Stimulated activated CD8-positive, alpha-beta memory T cell treated with anti-CD3 and anti-CD28 coated beads, Interleukin-15, amount 100 ng/mL, for 48 hours (primary cell): ENCODE results near the gene DDHD1.

Source experiments
- DNase-seq, 2 donors: peaks; one replicate each; pipeline ENCODE4 v3.0.0-alpha.2; 2020; ENCODE audit warnings: low read depth in 2 of 2

The DDHD1 gene

DNA sequence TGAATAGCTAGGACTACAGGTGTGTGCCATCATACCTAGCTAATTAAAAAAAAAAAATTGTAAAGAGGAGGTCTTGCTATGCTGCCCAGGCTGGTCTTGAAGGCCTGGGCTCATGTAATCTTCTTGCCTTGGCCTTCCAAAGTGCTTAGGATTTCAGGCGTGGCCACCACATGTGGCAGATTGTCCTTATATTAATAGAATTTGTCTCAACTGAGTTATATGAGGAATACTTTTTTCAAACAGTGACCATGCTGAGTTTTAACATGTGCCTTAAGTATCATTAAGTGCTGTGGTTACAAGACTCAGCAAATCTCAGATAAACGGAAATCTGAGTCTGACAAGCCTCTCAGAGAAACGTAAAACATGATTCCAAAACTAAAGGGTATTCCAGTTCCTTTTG, 119.1 kb downstream of the DDHD1 start:
- DNase-seq = no peak

DNA sequence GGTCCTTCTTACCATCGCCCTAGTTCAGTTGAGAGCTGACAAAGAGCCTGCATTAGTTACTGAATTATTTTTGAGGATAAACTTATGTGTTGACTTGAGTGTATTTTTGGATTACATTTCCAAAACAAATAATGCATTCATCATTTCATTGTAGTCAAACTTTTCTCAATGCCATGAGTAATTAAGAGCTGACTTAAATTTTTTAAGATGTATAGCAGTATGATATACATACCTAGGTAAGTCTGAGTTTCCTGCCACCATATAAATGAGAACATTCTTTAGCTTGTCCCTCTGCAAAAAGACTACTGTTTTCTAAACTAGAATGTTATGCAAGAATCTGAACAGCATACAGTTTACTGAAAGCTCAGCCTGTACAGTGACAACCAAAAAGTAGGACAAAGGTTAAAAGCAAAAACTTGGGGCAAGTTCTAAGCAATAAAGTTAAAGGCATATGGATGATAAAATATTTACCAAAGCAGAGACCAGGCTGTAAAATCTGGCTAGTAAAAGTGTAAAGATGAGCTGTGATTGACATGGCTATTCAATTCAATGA, 120.2 kb downstream of the DDHD1 start:
- DNase-seq = no peak

DNA sequence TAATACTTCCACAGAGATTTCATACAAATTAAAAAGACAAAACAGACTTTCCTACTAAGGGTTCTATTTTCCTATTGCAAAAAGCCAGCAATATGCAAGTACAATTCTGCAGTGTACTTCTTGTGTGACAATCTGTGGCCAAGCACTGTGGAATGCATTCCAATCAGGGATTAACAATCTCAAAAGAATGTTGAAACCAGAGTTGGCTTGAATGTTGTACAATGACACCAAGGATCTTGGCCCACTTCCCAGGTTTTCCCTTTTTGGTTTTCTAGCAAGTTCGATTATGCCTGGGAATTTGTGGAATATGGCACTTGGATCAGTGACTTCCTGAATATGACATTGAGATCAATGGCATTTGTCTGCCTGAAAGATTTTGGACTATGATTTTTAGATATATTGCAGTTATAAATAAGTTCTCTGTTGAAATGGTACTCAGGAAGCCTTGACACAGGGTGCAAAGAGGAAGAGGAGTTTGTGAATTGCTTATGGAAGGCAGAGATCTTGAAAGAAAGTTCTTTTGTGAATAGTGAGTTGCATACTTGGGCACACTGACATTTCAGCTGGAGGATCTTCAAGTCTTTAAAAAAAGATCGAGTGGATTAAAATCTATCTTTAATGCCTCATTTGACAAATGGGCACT, 120.8 kb downstream of the DDHD1 start:
- no peak for DNase-seq

DNA sequence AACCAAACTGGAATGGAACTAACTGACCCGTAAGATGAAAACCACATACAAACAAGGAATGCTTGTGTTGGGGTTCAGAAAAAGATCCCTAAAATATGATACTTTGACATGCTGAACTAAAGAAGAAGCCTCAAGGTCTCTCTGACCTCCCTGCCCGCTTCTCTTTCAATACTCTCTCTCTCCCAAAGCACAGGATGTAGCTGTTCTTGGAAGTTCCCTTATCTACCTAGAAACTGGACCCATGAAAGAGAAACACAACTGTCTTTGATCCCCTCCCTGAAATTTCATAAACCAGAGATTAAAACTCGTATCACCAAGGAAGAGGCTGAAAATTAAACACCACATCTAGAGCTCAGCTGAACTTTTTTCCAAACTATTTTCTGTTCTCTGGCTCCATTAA, 125.6 kb downstream of the DDHD1 start:
- DNase-seq = no peak

DNA sequence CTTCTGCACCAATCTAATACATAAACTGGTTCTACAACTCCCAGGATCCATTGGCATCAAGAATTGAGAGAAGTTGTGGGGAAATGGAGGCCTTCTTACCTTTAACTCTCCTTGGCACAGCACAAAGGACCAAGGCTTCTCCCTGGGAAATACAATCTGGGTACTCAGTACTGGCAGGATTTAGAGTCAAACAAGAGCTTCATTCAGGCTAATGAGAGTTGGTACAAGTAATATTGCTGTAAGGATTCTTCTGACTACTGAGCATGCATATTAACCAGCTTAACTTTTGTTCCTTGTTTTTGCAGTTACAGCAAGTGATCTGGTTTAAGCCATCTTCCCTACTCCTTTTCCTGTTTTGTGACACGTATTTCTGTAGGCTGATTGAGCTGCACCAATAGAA, 126.1 kb downstream of the DDHD1 start:
- DNase-seq = no peak

DNA sequence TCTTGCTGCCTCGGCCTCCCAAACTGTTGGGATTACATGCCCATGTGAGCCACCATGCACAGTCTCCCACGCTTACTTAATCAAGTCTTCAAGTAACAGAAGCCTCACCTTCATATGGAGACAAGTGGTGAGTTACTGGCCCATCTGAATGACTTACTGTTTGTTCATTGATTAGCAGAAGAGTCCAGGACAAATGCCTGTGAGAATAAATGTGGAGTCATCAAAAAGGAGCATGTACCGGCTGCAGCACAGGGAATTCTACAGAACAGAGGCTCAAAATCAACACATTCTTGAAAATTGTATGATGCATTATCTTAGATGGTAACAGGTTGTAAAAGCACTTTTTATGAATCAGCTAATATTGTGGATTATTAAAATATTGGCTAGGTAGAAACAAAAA, 129.8 kb downstream of the DDHD1 start:
- DNase-seq = no peak

DNA sequence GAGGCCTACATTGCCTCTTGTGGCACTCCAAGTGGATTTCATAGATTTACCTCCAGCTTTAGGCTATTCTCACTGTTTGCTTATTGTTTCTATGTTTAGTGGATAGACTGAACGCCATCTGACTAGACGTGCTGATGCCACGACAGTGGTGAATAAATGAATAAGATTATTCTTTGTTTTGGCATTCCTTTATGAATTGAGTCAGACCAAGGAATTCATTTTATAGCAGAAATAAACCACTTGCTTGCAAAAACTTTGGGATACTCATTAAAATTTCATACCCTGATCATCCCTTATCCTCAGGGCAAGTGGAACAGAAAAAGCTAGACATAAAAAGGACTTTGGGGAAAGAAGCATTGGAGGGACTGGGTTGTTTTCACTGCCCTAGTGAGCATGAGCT, 130.5 kb downstream of the DDHD1 start:
- no peak for DNase-seq

DNA sequence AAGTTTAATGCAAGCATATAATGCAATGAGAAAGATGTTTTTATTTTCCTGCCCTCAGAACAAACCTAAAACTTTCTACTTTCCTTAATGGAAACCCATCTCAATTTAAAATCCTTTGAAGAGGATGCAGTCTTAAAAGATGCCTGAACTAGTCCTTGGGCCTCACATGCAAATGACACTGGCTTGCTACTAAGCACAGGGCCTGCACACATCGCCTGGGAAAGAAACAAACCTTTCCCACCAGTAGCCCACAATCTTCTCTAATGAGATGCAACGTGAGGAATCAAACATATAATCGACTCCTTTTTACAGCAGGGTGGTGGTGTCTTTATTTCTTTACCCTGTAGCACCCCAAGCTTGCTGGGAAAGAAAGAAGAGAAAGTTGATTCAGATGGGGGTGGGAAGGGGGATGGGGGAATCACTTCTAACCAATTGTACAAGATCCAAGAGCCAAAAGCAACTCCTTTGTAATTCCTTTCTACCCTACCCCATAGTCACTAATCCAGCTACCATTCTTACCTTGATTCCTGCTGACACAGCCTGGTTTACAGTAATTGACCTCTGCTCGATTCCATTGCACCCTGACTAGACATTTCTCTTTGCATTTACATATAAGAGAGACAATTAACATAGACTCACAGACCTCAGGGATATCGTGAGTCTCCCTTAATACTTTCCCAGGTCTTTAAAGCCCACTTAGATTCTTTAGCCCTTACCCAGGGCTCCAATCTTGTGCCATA, 132.8 kb downstream of the DDHD1 start:
- DNase-seq = no peak

DNA sequence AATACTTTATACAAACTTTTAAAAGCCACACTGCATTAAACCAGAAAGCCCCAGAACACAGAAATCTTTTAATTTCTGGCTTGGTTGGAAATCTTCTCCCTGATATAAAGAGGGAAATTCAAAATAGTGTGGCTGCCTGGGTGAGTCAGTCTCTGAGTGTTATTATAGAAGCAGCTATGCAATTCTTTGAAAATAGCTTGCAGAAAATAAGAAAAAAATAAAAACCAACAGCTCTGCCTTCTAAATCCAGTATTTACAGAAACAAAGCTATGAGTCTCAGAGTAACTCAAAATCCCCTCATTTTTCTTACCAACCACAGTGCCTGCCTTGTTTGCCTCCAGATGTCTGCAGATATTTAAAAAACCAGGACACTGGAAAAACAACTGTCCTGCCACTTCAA, 133.7 kb downstream of the DDHD1 start:
- no peak for DNase-seq

DNA sequence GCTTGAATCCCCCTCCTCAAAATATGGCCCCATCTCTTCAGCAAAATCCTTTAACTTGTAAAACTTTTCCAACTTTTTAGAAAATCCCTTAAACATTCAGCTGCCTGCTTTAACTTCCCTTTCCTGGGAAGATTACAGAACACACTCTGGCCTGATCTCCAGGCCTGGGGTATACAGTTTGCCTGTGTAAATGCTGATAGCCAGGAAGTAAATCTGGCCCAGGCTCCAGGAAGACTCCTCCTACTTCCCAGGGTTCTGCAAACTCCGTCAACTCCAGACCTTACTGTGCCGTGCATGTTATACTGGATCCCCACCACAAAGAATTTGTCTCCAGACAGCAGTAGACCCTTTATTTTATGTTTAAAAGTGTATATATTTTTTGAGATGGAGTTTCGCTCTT, 135.3 kb downstream of the DDHD1 start:
- no peak for DNase-seq

DNA sequence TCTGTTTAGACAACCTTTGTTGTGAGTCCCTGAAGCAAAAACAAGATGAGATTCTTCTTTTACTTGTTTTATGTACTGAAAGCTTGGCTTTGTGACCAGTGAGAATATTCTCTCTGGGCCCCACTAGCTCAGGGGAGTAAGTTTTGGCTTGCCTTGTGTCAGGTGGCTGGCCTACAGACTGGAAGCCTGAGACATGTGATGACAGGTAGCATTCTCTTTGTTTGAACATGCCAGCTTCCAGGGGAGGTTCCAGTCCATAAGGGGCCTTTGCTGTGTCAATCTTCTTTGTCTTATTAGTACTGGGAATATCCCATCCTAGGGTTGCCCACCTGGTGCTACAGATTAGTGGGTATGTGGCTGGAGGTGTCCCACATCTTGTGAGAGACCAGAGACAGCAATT, 136.2 kb downstream of the DDHD1 start:
- no peak for DNase-seq

DNA sequence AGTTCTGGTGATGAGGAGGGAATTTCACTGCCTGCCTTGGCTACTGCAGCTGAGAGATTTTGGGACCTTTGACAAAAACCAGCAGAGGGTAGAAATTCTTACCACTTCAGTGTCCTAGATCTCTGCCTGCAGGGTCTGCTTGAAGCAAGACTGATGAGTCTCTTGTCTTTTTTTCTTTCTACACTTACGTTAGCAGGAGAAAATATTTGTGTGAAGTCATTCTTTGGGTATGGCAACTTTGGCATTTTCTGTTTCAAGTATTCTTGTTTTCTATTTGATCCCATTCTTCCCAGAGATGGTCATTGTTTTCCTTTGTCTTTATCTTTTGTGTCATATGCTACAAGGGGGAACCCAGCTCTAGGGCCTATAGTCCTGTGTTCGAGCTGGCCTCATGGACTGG, 136.6 kb downstream of the DDHD1 start:
- DNase-seq = no peak

DNA sequence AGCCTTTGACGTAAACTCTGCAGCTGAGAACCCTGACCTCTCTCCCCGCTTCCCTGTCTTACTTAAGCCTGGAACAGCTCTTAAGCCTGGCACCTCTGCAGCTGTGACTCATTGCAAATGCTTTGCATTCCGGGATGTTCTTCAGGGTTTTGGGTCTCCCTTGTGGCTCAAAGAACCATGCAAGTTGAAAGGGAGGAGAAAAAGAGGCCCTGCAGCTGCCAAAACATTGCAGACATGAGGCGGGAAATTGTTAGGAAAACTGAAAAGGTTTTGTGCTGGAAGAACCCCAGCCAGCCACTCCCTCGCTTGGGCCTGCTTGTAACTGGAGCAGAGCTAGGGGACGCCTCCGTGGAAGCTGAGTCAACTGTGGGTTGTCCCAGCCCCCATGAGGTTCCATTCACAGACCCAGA, 142.1 kb downstream of the DDHD1 start:
- DNase-seq = no peak

DNA sequence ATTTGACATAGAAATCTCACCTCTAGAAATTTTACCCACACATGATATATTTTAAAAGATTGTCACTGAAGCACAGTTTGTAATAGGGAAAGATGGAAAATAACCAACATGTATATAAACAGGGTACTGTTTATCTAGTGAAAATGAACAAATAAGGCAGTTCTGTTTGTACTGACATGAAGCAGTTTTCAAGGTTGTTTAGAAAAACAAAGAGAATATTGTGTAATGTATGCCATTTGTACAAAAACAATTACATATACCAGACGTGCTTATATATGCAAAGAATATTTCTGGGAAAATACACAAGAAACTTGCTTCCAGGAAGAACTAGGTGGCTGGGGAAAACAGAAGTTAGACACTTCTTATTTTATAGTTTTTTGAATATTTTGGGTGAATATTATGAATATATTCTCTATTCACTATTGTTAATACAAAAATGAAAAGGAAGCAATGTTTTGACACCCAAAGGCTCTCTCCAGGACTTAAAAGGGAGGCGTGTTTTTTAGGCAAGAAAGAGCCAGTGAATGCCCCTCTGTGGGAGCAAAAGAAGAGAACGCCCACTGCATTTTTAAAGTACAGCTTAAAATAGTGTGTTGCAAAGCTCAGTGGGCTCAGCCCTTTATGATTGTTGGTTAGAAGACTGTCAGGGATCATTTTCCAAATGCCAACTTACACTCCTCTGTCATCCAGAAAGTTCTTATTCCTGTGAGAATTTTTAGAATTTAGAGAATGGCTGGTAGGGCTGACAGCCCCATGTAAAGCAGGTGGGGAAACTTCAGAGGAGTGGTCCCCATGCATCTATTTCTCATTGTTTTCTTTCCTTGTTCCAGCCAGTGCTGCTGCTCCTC, 142.7 kb downstream of the DDHD1 start:
- DNase-seq = no peak

DNA sequence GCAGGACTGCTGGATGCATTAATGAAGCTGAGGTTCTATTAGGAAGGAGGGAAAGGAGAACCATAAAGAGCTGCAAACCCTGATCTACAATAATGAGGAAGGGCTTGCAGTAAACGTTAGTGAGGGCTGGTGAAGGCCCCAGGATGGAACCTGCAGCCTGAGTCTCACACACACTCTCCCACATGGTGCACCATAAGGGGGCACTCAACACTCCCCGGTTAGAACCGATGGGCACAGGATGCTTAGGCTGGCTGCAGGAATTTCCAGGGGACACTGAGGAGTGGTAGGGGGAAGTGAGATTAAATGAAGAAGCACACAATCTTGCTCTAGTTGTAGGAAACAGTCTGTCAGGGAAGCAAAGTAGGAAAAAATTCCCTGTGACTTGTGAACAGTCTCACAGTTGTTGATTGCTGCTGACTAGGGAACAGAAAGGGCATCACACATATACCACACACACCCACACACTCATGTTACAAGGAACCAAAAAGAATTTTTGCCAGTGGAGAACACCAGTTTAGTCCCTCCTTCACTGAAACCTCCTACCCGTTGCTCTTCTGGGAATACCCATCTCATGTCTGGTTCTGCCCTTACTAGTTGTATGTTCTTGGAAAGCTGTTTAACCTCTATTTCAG, 146.1 kb downstream of the DDHD1 start:
- no peak for DNase-seq

DNA sequence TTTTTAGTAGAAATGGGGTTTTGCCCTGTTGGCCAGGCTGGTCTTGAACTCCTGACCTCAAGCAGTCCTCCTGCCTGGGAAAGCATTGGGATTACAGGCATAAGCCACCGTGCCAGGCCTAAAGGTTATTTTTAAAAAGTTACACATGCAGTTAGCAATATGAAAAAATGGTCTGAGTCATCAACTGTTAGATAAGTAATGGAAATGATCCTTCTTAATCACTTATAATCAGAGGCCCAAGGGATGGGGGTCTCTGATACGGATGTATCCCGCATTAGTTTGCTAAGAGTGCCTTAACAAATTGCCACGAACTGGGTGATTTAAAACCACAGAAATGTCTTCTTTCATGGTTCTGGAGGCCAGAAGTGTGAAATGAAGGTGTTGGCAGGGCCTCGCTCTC, 148.1 kb downstream of the DDHD1 start:
- no peak for DNase-seq

DNA sequence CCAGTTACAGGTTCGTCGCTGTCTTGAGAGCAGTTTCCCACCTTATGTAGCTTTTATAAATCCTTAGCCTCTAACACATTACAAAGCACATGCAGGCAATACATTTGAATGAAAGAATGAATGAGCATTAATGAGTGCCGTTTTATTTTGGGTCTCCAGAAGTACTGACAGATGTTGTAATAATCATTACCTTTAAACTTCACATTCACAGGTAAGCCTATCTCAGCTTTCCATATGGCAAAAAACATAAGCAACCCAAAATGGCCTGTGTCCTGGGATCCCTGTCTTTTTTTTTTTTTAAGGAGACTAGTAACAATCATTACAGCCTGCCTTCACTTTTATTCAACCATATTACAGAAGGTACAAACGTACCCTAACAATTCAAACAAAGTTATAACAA, 149.3 kb downstream of the DDHD1 start:
- no peak for DNase-seq

DNA sequence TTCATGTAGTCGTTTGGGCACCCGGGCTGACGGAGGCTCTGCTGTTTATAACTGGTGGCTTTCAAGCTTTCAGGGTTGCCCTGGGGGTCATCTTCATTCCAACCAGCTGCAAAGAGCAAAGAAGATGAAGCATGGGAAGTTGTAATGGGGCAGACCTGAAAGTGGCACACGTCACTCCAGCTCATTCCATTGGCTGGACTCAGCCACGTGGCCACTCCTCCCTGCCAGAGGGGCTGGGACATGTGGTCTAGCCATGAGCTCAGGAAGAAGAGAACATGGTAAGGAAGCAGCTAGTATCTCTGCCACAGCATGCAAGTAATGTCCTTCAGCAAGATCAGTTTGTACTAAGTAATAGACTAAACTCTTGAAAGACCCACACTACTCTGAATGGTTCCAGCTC, 150.5 kb downstream of the DDHD1 start:
- no peak for DNase-seq

DNA sequence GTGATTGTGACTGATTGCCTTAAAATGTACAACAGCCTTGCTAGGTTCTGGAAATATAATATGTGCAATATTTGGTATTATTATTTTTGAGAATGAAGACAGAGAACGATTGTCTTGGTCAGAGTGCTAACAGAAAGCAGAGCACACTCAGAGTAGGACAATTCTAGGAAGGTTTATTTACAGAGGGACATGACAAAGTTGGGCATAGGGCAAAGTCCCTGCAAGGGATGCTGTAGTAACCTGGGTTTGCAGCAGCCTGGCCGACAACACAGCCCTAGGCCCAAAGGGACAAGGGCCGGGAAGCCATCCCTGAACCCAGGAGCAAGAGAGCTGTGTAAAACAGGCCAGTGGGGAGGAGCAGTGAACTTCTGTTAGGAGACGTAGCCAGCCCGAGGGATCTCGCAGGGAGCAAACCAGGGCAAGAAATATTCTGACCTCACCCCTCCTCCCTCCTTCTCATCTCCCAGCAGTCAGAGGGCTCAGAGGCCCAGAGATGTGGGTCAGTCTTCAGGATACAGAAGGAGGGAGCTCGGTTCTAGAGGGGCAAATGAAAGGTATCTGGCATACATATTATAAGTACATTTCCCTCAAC, 151.2 kb downstream of the DDHD1 start:
- no peak for DNase-seq

DNA sequence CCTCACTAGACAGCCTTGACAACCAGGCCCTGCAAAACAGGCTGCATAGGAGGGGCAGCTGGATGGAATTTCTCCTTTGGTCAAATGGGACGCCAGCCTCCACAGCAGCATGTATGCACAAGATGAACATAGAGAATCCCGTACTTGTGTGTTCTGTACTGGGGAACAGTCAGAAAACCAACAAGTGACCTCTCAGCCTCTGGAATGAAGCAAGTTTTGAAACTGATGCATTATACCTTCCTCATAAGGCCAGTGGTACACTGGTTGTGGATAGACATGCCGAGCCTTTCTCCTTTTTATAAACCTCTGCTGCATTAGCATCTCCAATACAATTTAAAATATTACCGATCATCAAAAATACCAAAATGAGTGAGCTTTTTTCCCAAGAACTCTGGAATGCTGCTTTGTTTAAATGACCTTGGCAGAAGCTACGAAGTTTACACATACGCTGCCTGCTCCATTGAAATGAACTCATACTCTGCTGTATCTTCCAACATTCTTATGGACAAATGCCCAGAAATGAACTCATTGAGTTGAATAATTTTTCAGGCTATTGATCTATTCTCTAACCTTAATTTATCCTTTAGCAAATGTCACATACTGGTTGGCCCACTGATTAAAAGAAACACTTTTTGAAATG, 154.6 kb downstream of the DDHD1 start:
- DNase-seq = no peak

DNA sequence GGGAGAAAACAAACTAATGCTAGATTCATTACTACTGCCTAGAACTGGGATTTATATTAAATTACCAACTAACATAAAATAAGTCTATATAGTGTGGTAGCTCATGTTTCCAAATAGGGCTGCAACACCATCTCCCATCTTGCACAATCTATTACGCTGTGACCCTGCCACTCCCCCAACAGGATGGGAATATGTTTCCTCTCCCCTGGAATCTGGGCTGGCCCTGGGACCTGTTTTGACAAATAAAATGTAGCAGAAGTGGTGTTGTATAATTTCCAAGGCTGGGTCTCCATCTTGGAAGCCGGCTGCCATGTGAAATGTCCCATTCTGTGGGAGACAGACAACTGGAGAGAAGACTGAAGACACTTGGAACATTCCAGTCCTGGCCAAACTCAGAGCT, 156.6 kb downstream of the DDHD1 start:
- DNase-seq = no peak
